T-helper 1 cell (primary cell): ENCODE data around the gene STK11IP.

Experiments used
- DNase-seq, 5 donors: peaks; one replicate each; pipeline ENCODE4 v3.0.0-alpha.2; 2012 to 2020

Gene STK11IP

DNA sequence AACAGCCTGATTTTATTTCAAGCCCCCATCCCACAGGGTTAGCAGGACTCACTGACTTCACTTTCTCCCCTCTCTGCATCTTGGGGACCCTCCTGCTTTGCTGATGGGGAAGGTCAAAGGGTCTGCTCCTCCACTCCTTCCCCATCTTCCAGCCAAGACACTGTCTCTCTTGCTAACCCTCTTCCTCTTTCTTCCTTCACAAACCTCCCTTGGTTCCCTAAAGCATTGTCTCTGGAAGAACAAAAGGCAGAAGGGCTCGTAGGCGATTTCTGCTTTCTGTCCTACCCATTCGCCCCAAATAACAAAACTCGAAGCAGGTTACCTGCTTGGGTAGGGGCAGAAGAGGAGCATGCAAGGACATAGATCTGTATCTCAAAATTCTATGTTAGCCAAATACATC lies 24.3 kb downstream of the STK11IP start:
- DNase-seq = no peak

GRCh38 chr2:219622472-219622871 lies 24.8 kb downstream of the STK11IP start:
- no peak for DNase-seq

GRCh38 chr2:219624565-219624964 lies 26.9 kb downstream of the STK11IP start:
- no peak for DNase-seq

DNA sequence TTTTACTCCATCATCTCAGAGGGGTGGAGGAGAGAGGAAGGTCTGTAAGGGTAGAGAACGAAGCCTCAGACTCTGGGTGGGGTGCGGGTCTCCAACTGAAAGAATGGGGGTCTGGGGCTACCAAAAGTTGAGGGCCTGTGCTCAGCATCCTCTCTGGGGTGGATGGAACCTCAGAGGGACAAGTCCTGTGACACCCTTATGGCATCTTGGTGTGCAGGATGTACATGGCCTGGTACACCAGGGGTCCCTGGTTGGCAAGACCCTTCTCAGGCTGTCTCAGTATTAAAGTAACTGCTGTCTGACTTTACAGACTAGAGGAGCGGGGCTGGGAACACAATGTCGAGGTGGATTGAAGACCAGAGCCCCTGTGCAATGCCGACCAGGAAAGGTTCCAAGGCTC lies 27.5 kb downstream of the STK11IP start:
- no peak for DNase-seq

GRCh38 chr2:219626540-219626939 lies 28.9 kb downstream of the STK11IP start:
- no peak for DNase-seq

DNA sequence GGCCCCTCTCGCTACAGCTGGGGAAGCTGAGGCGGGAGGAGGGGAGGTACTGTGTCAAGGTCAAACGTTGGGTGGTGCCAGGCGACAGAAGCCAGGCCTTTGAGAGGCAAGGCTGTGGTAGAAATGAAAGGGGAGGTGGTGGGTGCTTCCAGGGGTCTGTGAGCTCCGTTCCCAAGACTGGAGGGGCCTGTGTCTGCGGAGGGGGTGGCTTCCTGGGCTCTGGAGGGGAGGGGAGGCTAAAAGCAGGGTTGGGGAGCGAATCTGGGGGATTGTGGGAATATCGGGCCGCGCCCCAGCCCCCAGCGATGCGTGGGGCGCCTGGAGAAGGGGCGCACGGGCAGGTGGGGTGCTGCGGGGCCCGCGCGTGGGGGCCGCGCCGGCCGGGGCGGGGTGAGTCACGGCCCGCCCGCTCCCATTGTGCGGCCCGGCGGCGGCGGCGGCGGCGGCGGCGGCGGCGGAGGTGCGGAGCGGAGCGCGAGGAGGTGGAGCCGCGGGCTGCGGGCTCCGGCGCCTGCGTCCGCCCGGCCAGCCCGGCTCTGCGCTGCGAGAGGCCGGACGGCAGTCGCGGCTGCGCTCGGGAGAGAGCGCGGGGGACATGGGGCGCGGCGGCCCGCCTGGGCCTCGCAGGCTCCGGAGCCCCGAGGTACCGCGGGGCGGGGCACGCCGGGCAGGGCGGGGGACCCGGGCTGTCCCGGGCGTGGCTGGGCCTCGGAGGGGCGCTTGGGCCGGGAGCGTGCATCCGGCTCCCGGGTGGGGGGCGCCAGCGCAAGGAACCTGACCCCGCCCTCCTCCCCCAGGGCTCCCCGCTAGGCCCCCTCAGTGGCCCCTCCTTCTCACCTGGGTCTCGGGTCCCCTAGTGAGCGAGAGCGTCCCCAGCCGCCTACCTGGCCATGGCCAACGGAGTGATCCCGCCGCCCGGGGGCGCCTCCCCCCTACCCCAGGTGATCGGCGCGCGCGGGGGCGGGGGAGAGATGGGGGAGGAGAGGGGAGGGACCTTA lies 29.7 kb downstream of the STK11IP start, which contains the start of gene SLC4A3:
Gene SLC4A3 (plus strand): TSS at position 528 of the 998 bp plus-strand sequence. CDS start 363 bp downstream, at position 891.
- no peak for DNase-seq

DNA sequence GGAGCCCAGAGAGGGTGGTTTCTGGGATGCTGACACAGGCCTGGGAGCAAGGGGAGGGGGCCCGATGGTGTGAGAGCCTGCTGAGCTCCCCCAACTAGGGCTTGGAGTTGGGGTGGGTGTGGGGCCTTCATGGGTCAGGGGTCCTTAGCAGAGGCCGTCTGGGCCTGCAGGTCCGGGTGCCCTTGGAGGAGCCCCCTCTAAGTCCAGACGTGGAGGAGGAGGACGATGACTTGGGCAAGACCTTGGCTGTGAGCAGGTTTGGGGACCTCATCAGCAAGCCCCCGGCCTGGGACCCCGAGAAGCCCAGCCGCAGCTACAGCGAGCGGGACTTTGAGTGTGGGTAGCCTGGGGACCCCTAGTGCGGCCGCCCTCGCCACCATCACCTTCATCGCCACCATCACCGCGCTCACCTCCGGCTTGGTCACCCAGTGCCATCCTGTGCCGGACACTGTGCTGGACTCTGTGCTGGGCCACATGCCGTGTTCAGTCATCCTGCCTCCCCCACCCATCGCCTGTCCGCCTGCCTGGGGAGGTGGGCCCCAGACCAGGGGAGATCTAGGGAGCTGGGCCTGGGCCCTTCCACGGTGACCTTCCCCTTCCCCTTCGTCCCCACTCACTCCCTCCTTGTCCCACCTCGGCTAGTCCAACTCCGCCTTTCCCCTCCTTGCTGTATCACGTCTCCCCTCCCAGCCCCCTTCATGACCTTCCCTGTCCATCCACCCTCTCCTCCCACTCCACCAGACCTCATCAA lies 30.8 kb downstream of the STK11IP start:
- no peak for DNase-seq

DNA sequence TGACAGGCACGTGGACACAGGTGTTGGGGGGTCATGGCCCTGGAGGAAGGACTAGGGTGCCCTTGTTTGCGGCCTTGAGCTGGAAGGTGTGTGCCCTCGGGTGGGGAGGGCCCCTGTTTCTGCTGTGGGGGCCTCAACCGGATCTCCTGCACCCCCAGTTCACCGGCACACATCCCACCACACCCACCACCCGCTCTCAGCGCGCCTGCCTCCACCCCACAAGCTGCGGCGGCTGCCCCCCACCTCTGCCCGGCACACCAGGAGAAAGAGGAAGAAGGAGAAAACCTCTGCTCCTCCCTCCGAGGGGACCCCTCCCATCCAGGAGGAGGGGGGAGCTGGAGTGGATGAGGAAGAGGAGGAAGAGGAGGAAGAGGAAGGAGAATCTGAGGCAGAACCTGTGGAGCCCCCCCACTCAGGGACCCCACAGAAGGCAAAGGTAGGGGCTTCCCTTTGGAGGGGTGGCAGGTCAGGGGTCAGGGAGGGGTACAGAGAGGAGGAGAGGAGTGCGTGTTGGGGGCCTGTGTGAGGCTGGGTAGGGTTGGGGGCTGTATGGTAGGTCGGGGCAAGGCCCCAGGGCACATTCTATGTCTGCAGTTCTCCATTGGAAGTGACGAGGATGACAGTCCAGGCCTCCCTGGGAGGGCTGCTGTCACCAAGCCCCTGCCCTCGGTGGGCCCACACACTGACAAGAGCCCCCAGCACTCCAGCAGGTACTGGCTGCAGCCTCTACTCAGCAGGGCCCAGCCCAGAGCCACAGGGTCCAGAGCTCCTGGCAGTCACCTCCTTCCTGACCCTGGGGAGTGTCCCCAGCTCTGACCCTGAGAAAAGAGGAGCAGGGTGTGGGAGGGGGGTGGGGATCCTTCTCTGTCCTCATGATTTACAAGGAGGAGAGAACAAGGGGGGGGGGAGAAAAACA lies 31.6 kb downstream of the STK11IP start:
- DNase-seq = no peak

- no peak for DNase-seq
Observed at GRCh38 chr2:219629976-219630695, 32.5 kb downstream of the STK11IP start.

- no peak for DNase-seq
Observed at GRCh38 chr2:219630770-219631405, 33.2 kb downstream of the STK11IP start.

- no peak for DNase-seq
Observed at GRCh38 chr2:219631406-219631891, 33.8 kb downstream of the STK11IP start.

DNA sequence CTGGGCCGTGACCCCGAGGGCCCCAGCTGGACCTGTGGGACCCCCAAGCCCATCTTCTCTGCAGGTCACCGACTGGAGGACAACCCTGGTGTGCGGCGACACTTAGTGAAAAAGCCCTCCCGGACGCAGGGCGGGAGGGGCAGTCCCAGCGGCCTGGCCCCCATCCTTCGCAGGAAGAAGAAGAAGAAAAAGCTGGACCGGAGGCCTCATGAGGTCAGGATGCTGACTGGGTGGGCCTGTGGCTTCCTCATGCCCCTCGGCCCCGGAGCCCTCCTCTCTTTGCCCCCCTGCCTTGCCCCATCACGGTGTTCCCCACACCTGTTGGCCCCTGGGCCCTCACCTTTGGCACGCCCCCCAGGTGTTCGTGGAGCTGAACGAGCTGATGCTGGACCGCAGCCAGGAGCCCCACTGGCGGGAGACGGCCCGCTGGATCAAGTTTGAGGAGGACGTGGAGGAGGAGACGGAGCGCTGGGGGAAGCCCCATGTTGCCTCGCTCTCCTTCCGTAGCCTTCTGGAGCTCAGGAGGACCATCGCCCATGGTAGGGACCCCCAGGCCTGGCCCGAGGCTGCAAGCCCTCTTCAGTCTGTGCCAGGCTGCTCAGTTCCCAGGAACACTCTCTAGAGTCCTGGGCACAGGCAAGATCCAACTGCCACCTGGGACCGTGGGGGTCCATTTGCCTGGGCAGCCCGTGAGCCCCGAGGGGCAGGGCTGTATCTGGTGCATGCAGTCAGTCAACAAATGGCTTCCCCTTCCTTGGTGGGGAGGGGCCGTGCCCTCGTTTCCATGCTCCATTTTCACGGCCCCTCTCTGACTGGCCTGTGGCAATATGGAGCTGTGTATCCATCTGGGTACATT lies 34.5 kb downstream of the STK11IP start:
- no peak for DNase-seq

DNA sequence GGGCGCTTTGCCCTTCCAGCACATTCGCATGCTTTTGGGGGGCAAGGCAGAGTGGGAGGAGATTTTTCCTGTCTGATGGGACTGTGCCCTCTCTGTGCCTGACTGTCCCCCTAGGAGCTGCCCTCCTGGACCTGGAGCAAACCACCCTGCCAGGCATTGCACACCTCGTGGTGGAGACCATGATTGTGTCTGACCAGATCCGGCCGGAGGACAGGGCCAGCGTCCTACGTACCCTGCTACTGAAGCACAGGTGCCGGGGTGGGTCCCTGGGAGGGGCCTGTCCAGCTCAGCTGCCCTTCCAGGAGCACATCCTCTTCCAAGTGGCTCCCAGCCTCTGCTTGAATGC lies 35.1 kb downstream of the STK11IP start:
- no peak for DNase-seq

DNA sequence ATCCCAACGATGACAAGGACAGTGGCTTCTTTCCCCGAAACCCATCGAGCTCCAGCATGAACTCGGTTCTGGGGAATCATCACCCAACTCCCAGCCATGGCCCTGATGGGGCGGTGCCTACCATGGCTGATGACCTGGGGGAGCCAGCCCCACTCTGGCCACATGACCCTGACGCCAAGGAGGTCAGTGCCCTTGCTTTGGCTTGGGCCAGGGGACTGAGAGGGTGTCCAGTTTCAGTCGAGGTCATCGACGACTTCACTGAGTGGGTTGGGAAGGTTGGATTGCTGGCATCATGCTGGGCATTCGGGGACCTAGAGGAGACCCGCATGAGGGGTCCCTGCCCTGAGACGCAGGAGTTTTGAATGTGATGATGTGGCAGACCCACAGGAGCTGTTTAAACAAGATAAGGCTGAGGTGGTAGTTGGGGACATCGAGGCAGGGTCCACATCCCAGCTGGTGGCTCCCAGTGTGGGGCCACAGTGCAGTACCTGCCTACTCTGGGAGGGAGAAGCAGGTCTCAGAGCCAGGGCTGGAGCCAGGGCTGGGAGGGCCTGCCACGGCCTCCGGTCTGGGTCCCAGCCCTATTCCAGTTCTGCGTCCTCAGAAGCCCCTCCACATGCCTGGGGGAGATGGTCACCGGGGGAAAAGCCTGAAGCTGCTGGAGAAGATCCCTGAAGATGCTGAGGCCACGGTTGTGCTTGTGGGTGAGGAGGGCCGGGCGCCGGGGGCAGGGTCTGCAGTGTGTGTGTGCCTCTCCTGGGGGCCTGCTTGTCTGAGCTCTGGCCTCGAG lies 35.8 kb downstream of the STK11IP start:
- no peak for DNase-seq

GRCh38 chr2:219634171-219634940 lies 36.7 kb downstream of the STK11IP start:
- no peak for DNase-seq

DNA sequence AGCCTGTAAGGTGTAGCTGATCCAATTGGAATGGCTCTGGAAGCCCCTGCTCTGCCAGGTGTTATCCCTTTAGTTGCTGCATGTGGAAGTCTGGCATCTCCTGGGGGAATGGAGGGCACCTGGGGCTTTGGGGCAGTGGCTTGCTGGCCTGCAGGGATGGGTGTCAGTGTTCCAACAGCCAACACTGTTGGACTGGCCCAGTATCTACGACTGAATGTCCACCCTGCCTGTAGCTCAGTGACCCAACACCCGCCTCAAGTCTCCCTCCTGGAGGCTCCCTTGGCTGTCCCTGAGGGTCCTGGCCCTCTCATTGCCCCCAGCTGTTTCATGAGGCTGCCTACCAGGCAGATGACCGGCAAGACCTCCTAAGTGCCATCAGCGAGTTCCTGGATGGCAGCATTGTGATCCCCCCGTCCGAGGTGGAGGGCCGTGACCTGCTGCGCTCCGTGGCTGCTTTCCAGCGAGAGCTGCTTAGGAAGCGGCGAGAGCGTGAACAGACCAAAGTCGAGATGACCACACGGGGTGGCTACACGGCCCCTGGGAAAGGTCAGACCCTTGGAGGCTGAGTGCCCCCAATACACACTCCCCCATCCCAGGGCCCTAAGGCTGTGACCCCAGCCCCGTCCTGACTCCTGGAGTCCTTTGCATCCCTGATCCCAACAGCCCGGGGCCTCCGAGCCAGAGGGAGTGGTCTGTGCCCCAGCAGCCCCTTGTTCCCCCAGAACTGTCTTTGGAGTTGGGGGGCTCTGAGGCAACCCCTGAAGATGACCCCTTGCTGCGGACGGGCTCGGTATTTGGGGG lies 37.5 kb downstream of the STK11IP start:
- DNase-seq = no peak

GRCh38 chr2:219636144-219636915 lies 38.7 kb downstream of the STK11IP start:
- no peak for DNase-seq
